CD4-positive, alpha-beta T cell (primary cell): ENCODE results near the gene SLC25A19. TPM values are rescaled to one million over a fixed set of nuclear protein-coding genes. Genes with fewer than 3 reads are reported as not detected.

ENCODE experiments used
- ATAC-seq: fragments of 200-7000 bp; cut with Tn5 transposase; one replicate; pipeline ENCODE4 v1.10.0; 2022; ENCODE audit warnings: mild to moderate bottlenecking; ENCODE audit not compliant: poor library complexity
- CTCF ChIA-PET: fragments of 350-600 bp; sonication (Branson Sonifier 250); formaldehyde crosslinking; loops from one replicate; lab custom pipeline; 2021; ENCODE audit warnings: antibody characterized with exemption, inconsistent platforms; lab: Charles Lee
- POLR2A ChIA-PET: fragments of 350-600 bp; sonication (Branson Sonifier 250); formaldehyde crosslinking; loops from one replicate; lab custom pipeline; 2021; ENCODE audit warnings: antibody characterized with exemption, inconsistent platforms; lab: Charles Lee
- DNase-seq, 14 experiments: peaks; one replicate each; pipeline ENCODE4 v3.0.0-alpha.2; 2013 to 2020; ENCODE audit warnings: mixed read lengths in 2 of 14
- H3K27ac ChIP-seq, 2 donors: one replicate each; pipeline versions ENCODE4 v1.5.1 to v1.7.0; 2013; ENCODE audit warnings: low read length in 2 of 2, low read depth in 1 of 2, mild to moderate bottlenecking in 1 of 2
- H3K27me3 ChIP-seq, 2 experiments: 1 replicate in 1 of 2; 2 replicates in 1 of 2; pipeline versions ENCODE4 v1.6.1 to v1.7.0; 2013; ENCODE audit warnings: low read length in 2 of 2, control low read depth in 1 of 2, mild to moderate bottlenecking in 1 of 2, moderate library complexity in 1 of 2; ENCODE audit not compliant: insufficient read depth in 2 of 2, control insufficient read depth in 1 of 2
- H3K36me3 ChIP-seq: one replicate; pipeline ENCODE4 v1.6.1; 2013; ENCODE audit warnings: low read length, control low read depth; ENCODE audit not compliant: insufficient read depth
- H3K4me1 ChIP-seq: one replicate; pipeline ENCODE4 v1.6.1; 2013; ENCODE audit warnings: low read length, control low read depth; ENCODE audit not compliant: insufficient read depth
- H3K4me3 ChIP-seq: one replicate; pipeline ENCODE4 v1.5.1; 2013; ENCODE audit warnings: mild to moderate bottlenecking, low read length, moderate library complexity
- H3K9me3 ChIP-seq, 2 experiments: 1 replicate in 1 of 2; 2 replicates in 1 of 2; pipeline versions ENCODE4 v1.6.1 to v1.7.0; 2013; ENCODE audit warnings: low read length in 2 of 2, mild to moderate bottlenecking in 2 of 2, control low read depth in 1 of 2, moderate library complexity in 1 of 2; ENCODE audit not compliant: control insufficient read depth in 1 of 2, insufficient read depth in 1 of 2
- H3K27ac Mint-ChIP-seq: one replicate; pipeline ENCODE4 v1.8.0; 2020; ENCODE audit warnings: mixed read lengths
- H3K27me3 Mint-ChIP-seq: one replicate; pipeline ENCODE4 v1.8.0; 2021; ENCODE audit warnings: mixed read lengths
- H3K36me3 Mint-ChIP-seq: one replicate; pipeline ENCODE4 v1.8.0; 2021; ENCODE audit warnings: low read depth, mixed read lengths
- H3K4me1 Mint-ChIP-seq: one replicate; pipeline ENCODE4 v1.8.0; 2021; ENCODE audit warnings: low read depth, mixed read lengths
- H3K4me3 Mint-ChIP-seq: one replicate; pipeline ENCODE4 v1.8.0; 2020; ENCODE audit warnings: mild to moderate bottlenecking, mixed read lengths
- H3K9me3 Mint-ChIP-seq: one replicate; pipeline ENCODE4 v1.8.0; 2020; ENCODE audit warnings: mixed read lengths
- intact Hi-C, 2 experiments: fragments of 100-400 bp; cut with DNase I in 1 of 2; cut with micrococcal nuclease in 1 of 2; formaldehyde crosslinking; loops; one replicate each; pipeline versions ENCODE4 v1.15.1 to v1.9.0; 2023 to 2025; cut with DNase I, micrococcal nuclease
- total RNA-seq, 174 experiments: library from RNA in 2 of 174; stranded (reverse) in 2 of 174; gene quantifications; one replicate each; pipeline ENCODE4 v1.2.3 and lab custom pipeline; 2021 to 2026
- TF ChIP-seq, protein P1 (sequence below): fragments of 200-600 bp; IDR thresholded peaks from one replicate; pipeline ENCODE4 v1.8.0; 2022; ENCODE audit warnings: antibody characterized with exemption, mild to moderate bottlenecking

The SLC25A19 gene
- total RNA-seq, 2 experiments from 2014 or later, result 11.1 to 12.0 TPM

DNA sequence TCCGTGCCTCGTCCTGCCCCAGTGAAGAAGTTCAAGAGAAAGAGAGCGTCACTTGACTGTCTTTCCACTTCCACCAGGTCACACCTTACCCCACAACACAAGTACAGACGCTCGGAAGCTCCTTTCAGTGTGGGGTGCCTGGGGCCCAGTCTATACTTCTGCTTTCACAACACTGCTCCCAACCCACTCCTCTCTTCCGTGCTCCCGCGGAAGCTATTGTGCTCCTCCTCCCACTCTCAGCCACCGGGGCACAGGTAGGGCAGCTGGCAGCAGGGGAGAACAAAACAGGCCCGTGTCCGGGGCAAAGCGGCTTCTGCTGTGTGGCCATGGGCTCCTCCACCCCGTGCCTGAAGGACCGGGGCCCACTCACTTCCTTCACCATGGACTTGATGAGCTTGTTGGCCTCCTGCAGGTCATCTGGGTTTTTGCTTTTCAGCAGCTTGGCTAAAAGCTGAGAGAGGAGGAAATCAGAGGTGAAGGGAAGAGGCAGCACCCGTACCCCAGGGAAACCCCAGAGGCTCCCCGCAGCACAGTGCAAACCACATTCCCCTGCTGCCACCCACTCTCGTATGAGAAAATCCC lies 46.7 kb downstream of the SLC25A19 start:
- peak overlapping the region; percentile 92 for H3K27ac Mint-ChIP-seq
- TF ChIP-seq, protein P1, sequence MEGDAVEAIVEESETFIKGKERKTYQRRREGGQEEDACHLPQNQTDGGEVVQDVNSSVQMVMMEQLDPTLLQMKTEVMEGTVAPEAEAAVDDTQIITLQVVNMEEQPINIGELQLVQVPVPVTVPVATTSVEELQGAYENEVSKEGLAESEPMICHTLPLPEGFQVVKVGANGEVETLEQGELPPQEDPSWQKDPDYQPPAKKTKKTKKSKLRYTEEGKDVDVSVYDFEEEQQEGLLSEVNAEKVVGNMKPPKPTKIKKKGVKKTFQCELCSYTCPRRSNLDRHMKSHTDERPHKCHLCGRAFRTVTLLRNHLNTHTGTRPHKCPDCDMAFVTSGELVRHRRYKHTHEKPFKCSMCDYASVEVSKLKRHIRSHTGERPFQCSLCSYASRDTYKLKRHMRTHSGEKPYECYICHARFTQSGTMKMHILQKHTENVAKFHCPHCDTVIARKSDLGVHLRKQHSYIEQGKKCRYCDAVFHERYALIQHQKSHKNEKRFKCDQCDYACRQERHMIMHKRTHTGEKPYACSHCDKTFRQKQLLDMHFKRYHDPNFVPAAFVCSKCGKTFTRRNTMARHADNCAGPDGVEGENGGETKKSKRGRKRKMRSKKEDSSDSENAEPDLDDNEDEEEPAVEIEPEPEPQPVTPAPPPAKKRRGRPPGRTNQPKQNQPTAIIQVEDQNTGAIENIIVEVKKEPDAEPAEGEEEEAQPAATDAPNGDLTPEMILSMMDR, result no peak
- H3K27me3 Mint-ChIP-seq, result no peaks in the 10 kb centered on the region
- DNase-seq, result peak in 10 of 14 experiments; percentile 10 to 84 (median 38)
- ChIA-PET POLR2A (interaction anchor here (1.2 to 1.4 kb wide), 2 partner anchors 19 to 46 kb away, joined by 6 read pairs; partner anchors contain the start of genes GGA3, MRPS7 and SLC25A19), CTCF (interaction anchor here (0.6 to 5.2 kb wide), 7 partner anchors 19 to 129 kb away, joined by 3 to 31 read pairs (median 4); partner anchors contain the start of genes GGA3, MIF4GD, MRPS7 and SLC25A19)
- Histone ChIP-seq H3K27ac (peak overlapping the region; percentile 48 to 59), H3K4me1 (peaks cover 69% of the 10 kb centered on the region), H3K36me3 (peaks cover 87% of the 10 kb centered on the region), H3K27me3 (no peaks in the 10 kb centered on the region), H3K4me3 (peak overlapping the region; percentile 2), H3K9me3 (no peaks in the 10 kb centered on the region)
- H3K9me3 Mint-ChIP-seq, result no peaks in the 10 kb centered on the region
- peaks cover 95% of the 10 kb centered on the region for H3K36me3 Mint-ChIP-seq
- peak overlapping the region; percentile 67 for H3K4me3 Mint-ChIP-seq
- H3K4me1 Mint-ChIP-seq, result peaks cover 29% of the 10 kb centered on the region
- intact Hi-C loops, result no loop called here
- ATAC-seq, result peak; percentile 65

DNA sequence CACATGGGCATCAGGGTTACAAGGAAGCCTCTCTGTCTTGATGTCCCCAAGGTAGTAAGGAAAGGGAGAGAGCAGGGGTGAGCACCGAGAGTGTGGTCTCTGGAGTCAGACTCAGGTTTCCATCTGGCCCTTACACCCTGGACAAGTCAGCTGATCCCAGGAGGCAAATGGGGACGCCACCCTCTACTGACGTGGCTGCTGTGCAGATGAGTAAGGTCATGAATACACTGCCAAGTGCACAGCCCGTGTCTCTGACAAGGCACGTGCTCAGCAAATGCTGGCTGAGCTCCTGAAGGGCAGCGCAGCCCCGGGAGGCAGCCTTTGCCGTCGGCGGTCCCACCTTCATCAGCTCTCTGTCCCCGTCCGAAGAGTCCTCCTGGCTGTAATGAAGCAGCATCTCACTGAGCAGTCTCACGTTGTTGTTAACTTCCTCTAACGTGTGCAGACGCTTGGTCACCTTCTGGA lies 47.2 kb downstream of the SLC25A19 start:
- Mint-ChIP-seq H3K36me3 (peaks cover 95% of the 10 kb centered on the region), H3K4me1 (peaks cover 29% of the 10 kb centered on the region), H3K27me3 (no peaks in the 10 kb centered on the region), H3K4me3 (peak overlapping the region; percentile 67), H3K9me3 (no peaks in the 10 kb centered on the region), H3K27ac (peak overlapping the region; percentile 92)
- ATAC-seq (peak; percentile 9), DNase-seq (peak in 2 of 14 experiments; percentile 17 to 27)
- POLR2A ChIA-PET, result interaction anchor here (1.2 to 1.4 kb wide), 2 partner anchors 20 to 47 kb away, joined by 6 read pairs; partner anchors contain the start of genes GGA3, MRPS7 and SLC25A19
- Histone ChIP-seq H3K9me3 (no peaks in the 10 kb centered on the region), H3K27ac (peak overlapping the region; percentile 48 to 59), H3K36me3 (peaks cover 92% of the 10 kb centered on the region), H3K4me1 (peaks cover 69% of the 10 kb centered on the region), H3K27me3 (no peaks in the 10 kb centered on the region), H3K4me3 (peak overlapping the region; percentile 2)
- CTCF ChIA-PET, result interaction anchor here (1.0 to 5.2 kb wide), 6 partner anchors 19 to 128 kb away, joined by 3 to 31 read pairs (median 4); partner anchors contain the start of genes GGA3, MIF4GD, MRPS7 and SLC25A19
- intact Hi-C loops, result loop anchor here in 1 of 2 experiments (2.0 kb wide), 1 partner anchor 171 kb away; no protein-coding TSS in a partner anchor
- TF ChIP-seq, protein P1, result no peak

DNA sequence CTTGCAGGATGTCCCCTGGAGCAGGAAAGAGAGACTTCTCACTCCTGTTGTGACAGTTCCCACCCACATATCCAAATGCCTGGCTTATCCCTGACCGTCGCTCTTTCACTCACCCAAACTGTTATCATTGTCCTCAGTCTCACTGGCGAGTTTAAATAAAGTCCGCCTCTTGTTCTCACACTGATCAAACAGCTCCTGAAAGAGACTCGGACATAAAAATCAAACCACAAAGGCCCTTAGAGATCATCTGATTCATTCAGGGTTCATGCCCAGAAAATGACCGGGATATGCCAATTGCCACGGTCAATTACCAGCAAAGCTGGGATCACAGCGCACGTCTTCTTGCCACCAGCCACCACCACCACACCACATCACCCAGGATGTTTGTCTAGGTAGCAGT lies 47.7 kb downstream of the SLC25A19 start:
- Histone ChIP-seq H3K36me3 (peaks cover 94% of the 10 kb centered on the region), H3K27ac (peak overlapping the region in 1 of 2 donors; percentile 59), H3K27me3 (no peaks in the 10 kb centered on the region), H3K4me3 (no peak overlapping the region), H3K9me3 (no peaks in the 10 kb centered on the region), H3K4me1 (peaks cover 69% of the 10 kb centered on the region)
- ATAC-seq (no peak), DNase-seq (no peak)
- peaks cover 95% of the 10 kb centered on the region for H3K36me3 Mint-ChIP-seq
- H3K9me3 Mint-ChIP-seq, result no peaks in the 10 kb centered on the region
- H3K27ac Mint-ChIP-seq, result peak overlapping the region; percentile 92
- no peaks in the 10 kb centered on the region for H3K27me3 Mint-ChIP-seq
- H3K4me1 Mint-ChIP-seq, result peaks cover 29% of the 10 kb centered on the region
- TF ChIP-seq, protein P1, result no peak
- ChIA-PET CTCF (interaction anchor here (1.4 to 5.2 kb wide), 5 partner anchors 20 to 127 kb away, joined by 3 to 31 read pairs (median 5); partner anchors contain the start of genes GGA3, MIF4GD, MRPS7 and SLC25A19), POLR2A (interaction anchor here (1.4 kb wide), 1 partner anchor 20 kb away, joined by 6 read pairs; the partner anchor contains the start of genes GGA3 and MRPS7)
- intact Hi-C loops, result loop anchor here in 1 of 2 experiments (2.0 kb wide), 1 partner anchor 171 kb away; no protein-coding TSS in a partner anchor
- H3K4me3 Mint-ChIP-seq, result no peak overlapping the region
